ENCODE results near the gene TNFRSF6B.
"Not testable (repeated sequence)": the region's sequence is repeated elsewhere in the genome, so short reads cannot be mapped to it uniquely, and the experiment has no call there.

TNFRSF6B gene

GRCh38 chr20:63663332-63664066 is 33.0 kb upstream of the TNFRSF6B start:
- H3K4me3 ChIP-seq (ENCODE audit: low read depth, low read length): no peak overlapping the region
- no peak for TF ChIP-seq CTCF (IDR thresholded peaks at IDR 0.05; ENCODE audit: low read depth, low read length)

- H3K4me3 ChIP-seq (ENCODE audit: low read depth, low read length): no peak overlapping the region
- no peak for TF ChIP-seq CTCF (IDR thresholded peaks at IDR 0.05; ENCODE audit: low read depth, low read length)
Observed at GRCh38 chr20:63664143-63664851, 32.2 kb upstream of the TNFRSF6B start.

- no peak for TF ChIP-seq CTCF (IDR thresholded peaks at IDR 0.05; ENCODE audit: low read depth, low read length)
- H3K4me3 ChIP-seq (ENCODE audit: low read depth, low read length): no peak overlapping the region
Observed at GRCh38 chr20:63664861-63665594, 31.4 kb upstream of the TNFRSF6B start.

- TF ChIP-seq CTCF (IDR thresholded peaks at IDR 0.05; ENCODE audit: low read depth, low read length): no peak
- H3K4me3 ChIP-seq (ENCODE audit: low read depth, low read length): no peak overlapping the region
Observed at GRCh38 chr20:63665708-63666107, 30.7 kb upstream of the TNFRSF6B start.

GRCh38 chr20:63667858-63668257 is 28.6 kb upstream of the TNFRSF6B start:
- no peak for TF ChIP-seq CTCF (IDR thresholded peaks at IDR 0.05; ENCODE audit: low read depth, low read length)
- H3K4me3 ChIP-seq (ENCODE audit: low read depth, low read length): no peak overlapping the region

GRCh38 chr20:63668351-63668750 is 28.1 kb upstream of the TNFRSF6B start:
- TF ChIP-seq CTCF (IDR thresholded peaks at IDR 0.05; ENCODE audit: low read depth, low read length): no peak
- no peak overlapping the region for H3K4me3 ChIP-seq (ENCODE audit: low read depth, low read length)

- H3K4me3 ChIP-seq (ENCODE audit: low read depth, low read length): not testable (repeated sequence)
Observed at GRCh38 chr20:63671695-63672094, 24.8 kb upstream of the TNFRSF6B start.
